Muscle layer of duodenum (tissue), 2 donors: ENCODE results near the gene ABCD1.

Experiments used
- H3K27ac ChIP-seq: one replicate; pipeline ENCODE4 v1.7.0; 2013; ENCODE audit warnings: mild to moderate bottlenecking, low read length
- H3K27me3 ChIP-seq: one replicate; pipeline ENCODE4 v1.7.0; 2013; ENCODE audit warnings: low read depth, mild to moderate bottlenecking, control low read depth, low read length
- H3K36me3 ChIP-seq, 2 donors: one replicate each; pipeline ENCODE4 v1.7.0; 2013; ENCODE audit warnings: low read length in 2 of 2, control low read depth in 1 of 2, mild to moderate bottlenecking in 1 of 2; ENCODE audit not compliant: insufficient read depth in 2 of 2, control insufficient read depth in 1 of 2
- H3K4me1 ChIP-seq, 2 donors: one replicate each; pipeline ENCODE4 v1.7.0; 2013; ENCODE audit warnings: low read length in 2 of 2, mild to moderate bottlenecking in 2 of 2, control low read depth in 1 of 2, moderate library complexity in 1 of 2; ENCODE audit not compliant: insufficient read depth in 2 of 2, control insufficient read depth in 1 of 2
- H3K4me3 ChIP-seq, 2 donors: one replicate each; pipeline ENCODE4 v1.7.0; 2013; ENCODE audit warnings: low read length in 2 of 2, low read depth in 1 of 2, mild to moderate bottlenecking in 1 of 2
- H3K9me3 ChIP-seq, 2 donors: one replicate each; pipeline ENCODE4 v1.7.0; 2013; ENCODE audit warnings: low read length in 2 of 2, control low read depth in 1 of 2, mild to moderate bottlenecking in 1 of 2; ENCODE audit not compliant: control insufficient read depth in 1 of 2
- donor health status: healthy.

Gene ABCD1

GRCh38 chrX:153768311-153769157, 43.9 kb downstream of the ABCD1 start:
- Histone ChIP-seq H3K4me1 (peaks cover 0 to 3% of the 10 kb centered on the region in 2 donors), H3K9me3 (no peaks in the 10 kb centered on the region), H3K27me3 (no peaks in the 10 kb centered on the region), H3K36me3 (peaks cover 0 to 7% of the 10 kb centered on the region in 2 donors), H3K4me3 (no peak overlapping the region), H3K27ac (no peak overlapping the region)

GRCh38 chrX:153769158-153769864, 44.7 kb downstream of the ABCD1 start:
- Histone ChIP-seq H3K4me1 (peaks cover 0 to 3% of the 10 kb centered on the region in 2 donors), H3K36me3 (peaks cover 0 to 13% of the 10 kb centered on the region in 2 donors), H3K9me3 (no peaks in the 10 kb centered on the region), H3K4me3 (no peak overlapping the region), H3K27ac (no peak overlapping the region), H3K27me3 (no peaks in the 10 kb centered on the region)

GRCh38 chrX:153769865-153770600, 45.4 kb downstream of the ABCD1 start:
- Histone ChIP-seq H3K9me3 (no peaks in the 10 kb centered on the region), H3K27ac (no peak overlapping the region), H3K4me3 (no peak overlapping the region), H3K4me1 (peaks cover 0 to 3% of the 10 kb centered on the region in 2 donors), H3K27me3 (no peaks in the 10 kb centered on the region), H3K36me3 (peaks cover 0 to 13% of the 10 kb centered on the region in 2 donors)

- Histone ChIP-seq H3K27ac (no peak overlapping the region), H3K4me3 (no peak overlapping the region), H3K4me1 (peaks cover 0 to 3% of the 10 kb centered on the region in 2 donors), H3K9me3 (no peaks in the 10 kb centered on the region), H3K27me3 (no peaks in the 10 kb centered on the region), H3K36me3 (peaks cover 0 to 13% of the 10 kb centered on the region in 2 donors)
Measured at GRCh38 chrX:153770601-153771414, 46.2 kb downstream of the ABCD1 start.

GRCh38 chrX:153771415-153772315, 47.0 kb downstream of the ABCD1 start:
- H3K27ac ChIP-seq, result no peak overlapping the region
- peaks cover 0 to 3% of the 10 kb centered on the region in 2 donors for H3K4me1 ChIP-seq
- no peak overlapping the region for H3K4me3 ChIP-seq
- H3K9me3 ChIP-seq, result no peaks in the 10 kb centered on the region
- peaks cover 0 to 13% of the 10 kb centered on the region in 2 donors for H3K36me3 ChIP-seq
- no peaks in the 10 kb centered on the region for H3K27me3 ChIP-seq

GRCh38 chrX:153772316-153773217, 47.9 kb downstream of the ABCD1 start:
- Histone ChIP-seq H3K36me3 (peaks cover 0 to 13% of the 10 kb centered on the region in 2 donors), H3K4me1 (peaks cover 0 to 3% of the 10 kb centered on the region in 2 donors), H3K9me3 (no peaks in the 10 kb centered on the region), H3K27me3 (no peaks in the 10 kb centered on the region), H3K4me3 (no peak overlapping the region), H3K27ac (no peak overlapping the region)

GRCh38 chrX:153773218-153773611, 48.6 kb downstream of the ABCD1 start:
- H3K27me3 ChIP-seq, result no peaks in the 10 kb centered on the region
- H3K4me1 ChIP-seq, result peaks cover 0 to 3% of the 10 kb centered on the region in 2 donors
- H3K9me3 ChIP-seq, result no peaks in the 10 kb centered on the region
- H3K27ac ChIP-seq, result no peak overlapping the region
- H3K36me3 ChIP-seq, result peaks cover 0 to 13% of the 10 kb centered on the region in 2 donors
- H3K4me3 ChIP-seq, result no peak overlapping the region

- Histone ChIP-seq H3K36me3 (peaks cover 0 to 13% of the 10 kb centered on the region in 2 donors), H3K27ac (no peak overlapping the region), H3K4me3 (no peak overlapping the region), H3K27me3 (no peaks in the 10 kb centered on the region), H3K4me1 (no peaks in the 10 kb centered on the region), H3K9me3 (no peaks in the 10 kb centered on the region)
Measured at GRCh38 chrX:153773741-153774575, 49.3 kb downstream of the ABCD1 start.
